Loucy (cell line): ENCODE data around the gene TBC1D22A.

Source experiments
- H2AFZ ChIP-seq: fragments of 200-600 bp; sonication (generic); 2 replicates; pipeline ENCODE4 v1.6.0; 2016; ENCODE audit warnings: antibody characterized with exemption, mild to moderate bottlenecking, low read length, moderate library complexity
- H3F3A ChIP-seq: fragments of 200-600 bp; 2 replicates; pipeline ENCODE4 v1.6.0; 2016; ENCODE audit warnings: antibody characterized with exemption, low read depth, mild to moderate bottlenecking
- H3K27me3 ChIP-seq: fragments of 200-600 bp; sonication (generic); 2 replicates; pipeline ENCODE4 v1.6.1; 2014; ENCODE audit warnings: low read length, mild to moderate bottlenecking; ENCODE audit not compliant: insufficient read depth, poor library complexity, severe bottlenecking
- H3K36me3 ChIP-seq: fragments of 200-600 bp; sonication (generic); 2 replicates; pipeline ENCODE4 v1.6.1; 2016; ENCODE audit warnings: low read length; ENCODE audit not compliant: insufficient read depth
- H3K4me1 ChIP-seq: fragments of 200-600 bp; sonication (generic); 2 replicates; pipeline ENCODE4 v1.5.1; 2014; ENCODE audit warnings: low read length, mild to moderate bottlenecking; ENCODE audit not compliant: insufficient read depth, poor library complexity, severe bottlenecking
- H3K4me2 ChIP-seq: fragments of 200-600 bp; sonication (generic); 2 replicates; pipeline ENCODE4 v1.6.0; 2014; ENCODE audit warnings: antibody characterized with exemption, low read length, low read depth, mild to moderate bottlenecking; ENCODE audit not compliant: poor library complexity, severe bottlenecking
- H3K4me3 ChIP-seq: fragments of 200-600 bp; sonication (generic); 2 replicates; pipeline ENCODE4 v1.5.1; 2014; ENCODE audit warnings: low read length, mild to moderate bottlenecking, mixed read lengths; ENCODE audit not compliant: poor library complexity, severe bottlenecking
- H3K79me2 ChIP-seq: fragments of 200-600 bp; sonication (generic); 2 replicates; pipeline ENCODE4 v1.6.1; 2014; ENCODE audit warnings: low read length; ENCODE audit not compliant: insufficient read depth
- H3K9ac ChIP-seq: fragments of 200-600 bp; sonication (generic); 2 replicates; pipeline ENCODE4 v1.6.0; 2014; ENCODE audit warnings: mild to moderate bottlenecking, low read depth, low read length, moderate library complexity; ENCODE audit not compliant: poor library complexity, severe bottlenecking
- H3K9me2 ChIP-seq: fragments of 200-600 bp; sonication (generic); replicated peaks from 2 replicates; pipeline ENCODE4 v1.6.1; 2016; ENCODE audit warnings: low read depth, low read length, mixed read lengths
- H3K9me3 ChIP-seq: fragments of 200-600 bp; sonication (generic); 2 replicates; pipeline ENCODE4 v1.6.1; 2014; ENCODE audit warnings: mild to moderate bottlenecking, antibody characterized with exemption, low read length, low read depth; ENCODE audit not compliant: insufficient read depth
- H4K20me1 ChIP-seq: fragments of 200-600 bp; sonication (generic); 2 replicates; pipeline ENCODE4 v1.6.0; 2014; ENCODE audit warnings: antibody characterized with exemption, low read length, mild to moderate bottlenecking; ENCODE audit not compliant: insufficient read depth, poor library complexity, severe bottlenecking
- CTCF ChIP-seq: fragments of 200-600 bp; sonication (generic); conservative IDR thresholded peaks from 2 replicates; pipeline ENCODE4 v1.5.1; 2014; ENCODE audit warnings: mild to moderate bottlenecking, antibody characterized with exemption, low read length
- EZH2phosphoT487 ChIP-seq: fragments of 200-600 bp; IDR thresholded peaks from 2 replicates; pipeline ENCODE4 v1.6.1; 2018; ENCODE audit warnings: antibody characterized with exemption, mild to moderate bottlenecking, moderate library complexity, borderline replicate concordance

The TBC1D22A gene

DNA sequence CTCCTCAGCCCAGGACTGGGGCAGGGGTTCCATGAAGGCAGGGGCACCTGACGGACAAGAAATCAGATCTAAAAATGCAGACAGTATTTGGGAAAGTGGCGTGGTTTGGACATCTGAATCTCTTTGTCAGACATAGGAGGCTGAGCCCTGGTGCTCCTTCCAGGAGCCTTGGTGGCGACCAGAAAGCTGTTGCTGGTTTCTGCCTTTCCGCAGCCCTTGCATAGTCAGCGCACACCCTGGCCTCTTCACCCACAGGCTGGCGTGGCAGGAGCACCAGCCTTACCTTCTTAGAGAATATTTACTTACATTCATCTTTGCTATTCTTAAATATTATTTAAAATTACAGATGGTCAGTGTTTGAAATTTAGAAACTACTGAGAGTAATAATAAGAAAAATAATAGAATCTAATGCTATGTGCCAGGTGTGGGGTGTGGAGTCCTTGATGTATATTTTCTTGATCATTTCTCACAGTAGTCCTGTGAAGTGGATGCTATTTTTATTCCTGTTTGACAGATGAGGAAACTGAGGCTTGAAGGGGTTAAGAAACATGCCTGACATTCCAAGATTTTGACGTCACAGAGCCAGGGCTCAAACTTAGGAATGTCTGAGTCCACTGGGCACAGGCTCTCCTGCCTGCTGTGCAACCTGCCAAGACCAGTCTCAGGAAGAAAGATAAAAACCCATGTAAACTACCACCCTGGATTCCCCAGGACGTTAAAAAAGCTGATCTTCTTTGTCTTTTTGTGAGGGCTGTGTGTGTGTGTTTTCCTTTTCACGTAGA lies 51.6 kb downstream of the TBC1D22A start:
- TF ChIP-seq EZH2phosphoT487 (no peak), CTCF (no peak)
- Histone ChIP-seq H3K79me2 (peaks cover 8% of the 10 kb centered on the region; the same call in 1 of the 2 replicates), H3K9me2 (no peaks in the 10 kb centered on the region), H4K20me1 (no peaks in the 10 kb centered on the region), H3K4me3 (no peak overlapping the region), H2AFZ (no peak overlapping the region), H3F3A (no peaks in the 10 kb centered on the region), H3K27me3 (no peaks in the 10 kb centered on the region), H3K4me1 (peaks cover 6% of the 10 kb centered on the region), H3K4me2 (no peak overlapping the region), H3K9me3 (no peaks in the 10 kb centered on the region), H3K36me3 (peaks cover 5% of the 10 kb centered on the region; the same call in 1 of the 2 replicates), H3K9ac (no peak overlapping the region)

GRCh38 chr22:46815132-46815531 lies 52.7 kb downstream of the TBC1D22A start:
- Histone ChIP-seq H3K9me3 (no peaks in the 10 kb centered on the region), H3K4me3 (no peak overlapping the region), H3K4me1 (peaks cover 6% of the 10 kb centered on the region), H3F3A (no peaks in the 10 kb centered on the region), H3K9me2 (no peaks in the 10 kb centered on the region), H4K20me1 (no peaks in the 10 kb centered on the region), H3K9ac (no peak overlapping the region), H3K27me3 (no peaks in the 10 kb centered on the region), H3K36me3 (no peaks in the 10 kb centered on the region; the same call in 1 of the 2 replicates), H3K4me2 (no peak overlapping the region), H3K79me2 (peaks cover 8% of the 10 kb centered on the region; the same call in 1 of the 2 replicates), H2AFZ (no peak overlapping the region)
- TF ChIP-seq EZH2phosphoT487, result no peak
- no peak for TF ChIP-seq CTCF

DNA sequence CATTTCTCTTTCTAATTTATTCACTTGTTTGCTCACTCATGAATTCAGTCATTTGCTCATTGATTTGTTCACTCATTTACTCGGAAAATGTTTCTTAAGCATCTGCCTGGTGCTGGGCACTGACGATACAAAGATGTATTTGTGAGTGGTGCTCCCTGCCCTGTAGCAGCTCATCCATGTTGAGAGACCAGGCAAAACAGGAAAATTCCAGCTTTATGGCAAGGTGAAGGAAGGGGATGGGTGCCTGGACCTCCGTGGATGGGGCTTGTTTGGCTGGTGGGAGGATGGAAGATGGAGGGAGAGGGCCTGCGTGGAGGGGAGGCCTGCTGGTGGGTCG lies 53.1 kb downstream of the TBC1D22A start:
- H3K36me3 ChIP-seq, result no peaks in the 10 kb centered on the region; the same call in 1 of the 2 replicates
- no peaks in the 10 kb centered on the region for H3K27me3 ChIP-seq
- H3K9ac ChIP-seq, result no peak overlapping the region
- H3F3A ChIP-seq, result no peaks in the 10 kb centered on the region
- no peaks in the 10 kb centered on the region for H3K9me2 ChIP-seq
- no peaks in the 10 kb centered on the region for H3K9me3 ChIP-seq
- no peaks in the 10 kb centered on the region for H4K20me1 ChIP-seq
- no peak overlapping the region for H3K4me3 ChIP-seq
- H3K4me2 ChIP-seq, result no peak overlapping the region
- H3K4me1 ChIP-seq, result peaks cover 6% of the 10 kb centered on the region
- no peak for TF ChIP-seq CTCF
- no peak for TF ChIP-seq EZH2phosphoT487
- peaks cover 8% of the 10 kb centered on the region; the same call in 1 of the 2 replicates for H3K79me2 ChIP-seq
- H2AFZ ChIP-seq, result no peak overlapping the region
